ENCODE results near the gene AIM2. TPM values are rescaled to one million over a fixed set of nuclear protein-coding genes. Genes with fewer than 3 reads are reported as not detected.

Gene AIM2
- total RNA-seq, 1 experiment from 2014 or later = 0.31 TPM

- no peak overlapping the region for H3K4me3 ChIP-seq (ENCODE audit: insufficient read depth, low read depth, low read length)
- DNase-seq = no peak
- no peaks in the 10 kb centered on the region for H3K27me3 ChIP-seq (ENCODE audit: control insufficient read depth, insufficient read depth, low read length)
- H3K36me3 ChIP-seq (replicated peaks; ENCODE audit: control insufficient read depth, insufficient read depth, low read length) = no peaks in the 10 kb centered on the region
Measured at GRCh38 chr1:159089184-159089791, 12.7 kb upstream of the AIM2 start.

- Histone ChIP-seq H3K27me3 (ENCODE audit: control insufficient read depth, insufficient read depth, low read length) (no peaks in the 10 kb centered on the region), H3K4me3 (ENCODE audit: insufficient read depth, low read depth, low read length) (no peak overlapping the region), H3K36me3 (replicated peaks; ENCODE audit: control insufficient read depth, insufficient read depth, low read length) (no peaks in the 10 kb centered on the region)
Measured at GRCh38 chr1:159088546-159089183, 12.1 kb upstream of the AIM2 start.

GRCh38 chr1:159088050-159088449 lies 11.5 kb upstream of the AIM2 start:
- Histone ChIP-seq H3K4me3 (ENCODE audit: insufficient read depth, low read depth, low read length) (no peak overlapping the region), H3K36me3 (replicated peaks; ENCODE audit: control insufficient read depth, insufficient read depth, low read length) (no peaks in the 10 kb centered on the region), H3K27me3 (ENCODE audit: control insufficient read depth, insufficient read depth, low read length) (no peaks in the 10 kb centered on the region)
- no peak for DNase-seq

More at GRCh38 chr1:159088546-159089183, 12.1 kb upstream of the AIM2 start:
- no peak for DNase-seq

- H3K4me3 ChIP-seq (ENCODE audit: insufficient read depth, low read depth, low read length) = no peak overlapping the region
- no peaks in the 10 kb centered on the region for H3K36me3 ChIP-seq (replicated peaks; ENCODE audit: control insufficient read depth, insufficient read depth, low read length)
- no peak for DNase-seq
- H3K27me3 ChIP-seq (ENCODE audit: control insufficient read depth, insufficient read depth, low read length) = no peaks in the 10 kb centered on the region
Measured at GRCh38 chr1:159084867-159085266, 8.3 kb upstream of the AIM2 start.

GRCh38 chr1:159084152-159084551 lies 7.6 kb upstream of the AIM2 start:
- Histone ChIP-seq H3K27me3 (ENCODE audit: control insufficient read depth, insufficient read depth, low read length) (no peaks in the 10 kb centered on the region), H3K36me3 (replicated peaks; ENCODE audit: control insufficient read depth, insufficient read depth, low read length) (no peaks in the 10 kb centered on the region), H3K4me3 (ENCODE audit: insufficient read depth, low read depth, low read length) (no peak overlapping the region)
- no peak for DNase-seq

GRCh38 chr1:159083013-159083412 lies 6.4 kb upstream of the AIM2 start:
- no peaks in the 10 kb centered on the region for H3K36me3 ChIP-seq (replicated peaks; ENCODE audit: control insufficient read depth, insufficient read depth, low read length)
- no peak overlapping the region for H3K4me3 ChIP-seq (ENCODE audit: insufficient read depth, low read depth, low read length)
- no peaks in the 10 kb centered on the region for H3K27me3 ChIP-seq (ENCODE audit: control insufficient read depth, insufficient read depth, low read length)
- DNase-seq = no peak

GRCh38 chr1:159081626-159082025 lies 5.1 kb upstream of the AIM2 start:
- no peaks in the 10 kb centered on the region for H3K36me3 ChIP-seq (replicated peaks; ENCODE audit: control insufficient read depth, insufficient read depth, low read length)
- H3K27me3 ChIP-seq (ENCODE audit: control insufficient read depth, insufficient read depth, low read length) = no peaks in the 10 kb centered on the region
- H3K4me3 ChIP-seq (ENCODE audit: insufficient read depth, low read depth, low read length) = no peak overlapping the region
- DNase-seq = no peak

GRCh38 chr1:159079525-159079924 lies 3.0 kb upstream of the AIM2 start:
- no peaks in the 10 kb centered on the region for H3K36me3 ChIP-seq (replicated peaks; ENCODE audit: control insufficient read depth, insufficient read depth, low read length)
- no peak for DNase-seq
- no peaks in the 10 kb centered on the region for H3K27me3 ChIP-seq (ENCODE audit: control insufficient read depth, insufficient read depth, low read length)
- no peak overlapping the region for H3K4me3 ChIP-seq (ENCODE audit: insufficient read depth, low read depth, low read length)

GRCh38 chr1:159077120-159077961 lies 775 bp upstream of the AIM2 start:
- Histone ChIP-seq H3K36me3 (replicated peaks; ENCODE audit: control insufficient read depth, insufficient read depth, low read length) (no peaks in the 10 kb centered on the region), H3K4me3 (ENCODE audit: insufficient read depth, low read depth, low read length) (no peak overlapping the region)
- no peak for DNase-seq

GRCh38 chr1:159071970-159072582 lies 4.5 kb downstream of the AIM2 start:
- peak; percentile 40 for DNase-seq

More at GRCh38 chr1:159077120-159077961, 775 bp upstream of the AIM2 start:
- no peaks in the 10 kb centered on the region for H3K27me3 ChIP-seq (ENCODE audit: control insufficient read depth, insufficient read depth, low read length)

GRCh38 chr1:159068886-159069285 lies 7.7 kb downstream of the AIM2 start:
- DNase-seq = no peak
- H3K4me3 ChIP-seq (ENCODE audit: insufficient read depth, low read depth, low read length) = no peak overlapping the region

More at GRCh38 chr1:159071970-159072582, 4.5 kb downstream of the AIM2 start:
- H3K36me3 ChIP-seq (replicated peaks; ENCODE audit: control insufficient read depth, insufficient read depth, low read length) = no peaks in the 10 kb centered on the region
- no peak overlapping the region for H3K4me3 ChIP-seq (ENCODE audit: insufficient read depth, low read depth, low read length)
- H3K27me3 ChIP-seq (ENCODE audit: control insufficient read depth, insufficient read depth, low read length) = no peaks in the 10 kb centered on the region

GRCh38 chr1:159067699-159068621 lies 8.6 kb downstream of the AIM2 start:
- Histone ChIP-seq H3K27me3 (ENCODE audit: control insufficient read depth, insufficient read depth, low read length) (no peaks in the 10 kb centered on the region), H3K4me3 (ENCODE audit: insufficient read depth, low read depth, low read length) (no peak overlapping the region), H3K36me3 (replicated peaks; ENCODE audit: control insufficient read depth, insufficient read depth, low read length) (no peaks in the 10 kb centered on the region)
- DNase-seq = no peak

More at GRCh38 chr1:159068886-159069285, 7.7 kb downstream of the AIM2 start:
- Histone ChIP-seq H3K27me3 (ENCODE audit: control insufficient read depth, insufficient read depth, low read length) (no peaks in the 10 kb centered on the region), H3K36me3 (replicated peaks; ENCODE audit: control insufficient read depth, insufficient read depth, low read length) (no peaks in the 10 kb centered on the region)

GRCh38 chr1:159066108-159066507 lies 10.5 kb downstream of the AIM2 start:
- Histone ChIP-seq H3K36me3 (replicated peaks; ENCODE audit: control insufficient read depth, insufficient read depth, low read length) (no peaks in the 10 kb centered on the region), H3K27me3 (ENCODE audit: control insufficient read depth, insufficient read depth, low read length) (no peaks in the 10 kb centered on the region), H3K4me3 (ENCODE audit: insufficient read depth, low read depth, low read length) (no peak overlapping the region)
- no peak for DNase-seq

GRCh38 chr1:159065106-159065505 lies 11.5 kb downstream of the AIM2 start:
- Histone ChIP-seq H3K27me3 (ENCODE audit: control insufficient read depth, insufficient read depth, low read length) (no peaks in the 10 kb centered on the region), H3K4me3 (ENCODE audit: insufficient read depth, low read depth, low read length) (no peak overlapping the region), H3K36me3 (replicated peaks; ENCODE audit: control insufficient read depth, insufficient read depth, low read length) (no peaks in the 10 kb centered on the region)
- DNase-seq = no peak

Measured in H7 (cell line).